ENCODE data around the gene CEP170.
"Not testable (repeated sequence)": the region's sequence is repeated elsewhere in the genome, so short reads cannot be mapped to it uniquely, and the experiment has no call there.

GRCh38 chr1:243197524-243197923 is 57.6 kb downstream of the CEP170 start:
- TF ChIP-seq CTCF (IDR thresholded peaks at IDR 0.05; ENCODE audit: poor library complexity); EZH2phosphoT487 (IDR thresholded peaks at IDR 0.05; ENCODE audit: low read depth, severe bottlenecking, unreplicated experiment): not testable (repeated sequence)
